Activated naive CD4-positive, alpha-beta T cell treated with anti-CD3 and anti-CD28 coated beads, Interleukin-2, amount 50 U/mL, for 72 hours (primary cell): Measurements from ENCODE around the gene POLA1. TPM values are rescaled to one million over a fixed set of nuclear protein-coding genes. Genes with fewer than 3 reads are reported as not detected.
"Not testable (repeated sequence)": the region's sequence is repeated elsewhere in the genome, so short reads cannot be mapped to it uniquely, and the experiment has no call there.

Experiments
- ATAC-seq, 2 donors: fragments of 150-1000 bp; cut with Tn5 transposase; 2 replicates each; pipeline ENCODE4 v1.10.0; 2021; ENCODE audit warnings: mild to moderate bottlenecking in 2 of 2, moderate library complexity in 2 of 2
- DNase-seq, 2 donors: peaks; one replicate each; pipeline ENCODE4 v3.0.0; 2021 to 2022; ENCODE audit warnings: low spot score in 2 of 2
- H3K27ac Mint-ChIP-seq, 2 donors: one replicate each; pipeline ENCODE4 v1.8.0; 2022; ENCODE audit warnings: mild to moderate bottlenecking in 2 of 2, mixed read lengths in 2 of 2
- H3K36me3 Mint-ChIP-seq, 2 donors: one replicate each; pipeline ENCODE4 v1.8.0; 2022; ENCODE audit warnings: mixed read lengths in 2 of 2
- H3K9me3 Mint-ChIP-seq, 2 donors: one replicate each; pipeline ENCODE4 v1.8.0; 2022; ENCODE audit warnings: mixed read lengths in 2 of 2
- total RNA-seq, 2 donors: library from RNA; stranded (reverse); gene quantifications; one replicate each; pipeline ENCODE4 v1.2.3, GENCODE V29; 2022

The POLA1 gene
- total RNA-seq, 2 donors from 2014 or later, result 37.8 to 49.4 TPM

- Mint-ChIP-seq H3K27ac (no peak overlapping the region), H3K36me3 (peaks cover 10 to 17% of the 10 kb centered on the region in 2 donors), H3K9me3 (no peaks in the 10 kb centered on the region)
- DNase-seq (no peak), ATAC-seq (no peak)
Measured at GRCh38 chrX:24828600-24828999, 134.9 kb downstream of the POLA1 start.

- H3K9me3 Mint-ChIP-seq, result no peaks in the 10 kb centered on the region
- H3K27ac Mint-ChIP-seq, result no peak overlapping the region
- no peak for ATAC-seq
- no peak for DNase-seq
- no peaks in the 10 kb centered on the region for H3K36me3 Mint-ChIP-seq
Measured at GRCh38 chrX:24833695-24834094, 140.0 kb downstream of the POLA1 start.

DNA sequence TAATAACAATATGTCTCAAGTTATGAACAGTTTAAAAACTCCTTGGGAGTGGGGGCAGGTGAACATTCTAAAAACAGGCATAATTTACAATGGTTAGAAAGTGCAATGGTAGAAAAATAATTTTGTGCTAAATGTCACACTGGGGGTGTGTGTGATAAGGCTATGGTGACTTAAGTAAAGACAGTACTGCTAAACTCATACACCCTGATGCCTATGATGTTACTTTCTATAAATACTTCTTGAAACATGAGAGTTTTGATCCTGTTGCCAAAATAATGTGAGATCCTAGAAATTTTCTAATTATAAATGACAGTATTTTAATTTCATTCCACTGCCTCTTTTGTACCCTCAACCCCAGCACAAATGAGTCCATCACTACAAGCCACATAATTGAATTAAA is 144.2 kb downstream of the POLA1 start:
- no peak for DNase-seq
- Mint-ChIP-seq H3K36me3 (no peaks in the 10 kb centered on the region), H3K9me3 (no peaks in the 10 kb centered on the region), H3K27ac (no peak overlapping the region)
- ATAC-seq, result no peak

DNA sequence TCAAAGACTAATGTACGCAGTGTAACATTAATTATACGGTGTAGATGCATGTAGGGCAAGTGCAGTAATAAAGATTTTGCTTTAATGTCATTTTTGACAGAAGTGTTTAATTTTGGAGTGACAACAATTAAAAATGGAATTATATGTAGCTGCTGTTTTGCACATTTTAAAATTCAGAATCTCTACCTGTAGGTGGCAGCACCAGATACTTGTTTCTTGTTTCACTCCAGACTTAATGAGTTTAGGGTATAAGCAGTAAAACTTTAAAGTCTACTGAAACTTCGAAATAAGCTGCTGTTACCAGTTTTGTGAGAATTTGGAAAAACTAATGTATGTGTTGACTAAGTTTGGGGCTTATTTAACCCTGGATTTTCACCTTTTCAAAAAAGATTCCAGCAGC is 144.9 kb downstream of the POLA1 start:
- DNase-seq (peak in 1 of 2 donors; percentile 4), ATAC-seq (no peak)
- H3K27ac Mint-ChIP-seq, result no peak overlapping the region
- no peaks in the 10 kb centered on the region for H3K9me3 Mint-ChIP-seq
- H3K36me3 Mint-ChIP-seq, result no peaks in the 10 kb centered on the region

- Mint-ChIP-seq H3K9me3 (no peaks in the 10 kb centered on the region), H3K36me3 (no peaks in the 10 kb centered on the region), H3K27ac (no peak overlapping the region)
- ATAC-seq (no peak), DNase-seq (no peak)
Measured at GRCh38 chrX:24839331-24839730, 145.6 kb downstream of the POLA1 start.

DNA sequence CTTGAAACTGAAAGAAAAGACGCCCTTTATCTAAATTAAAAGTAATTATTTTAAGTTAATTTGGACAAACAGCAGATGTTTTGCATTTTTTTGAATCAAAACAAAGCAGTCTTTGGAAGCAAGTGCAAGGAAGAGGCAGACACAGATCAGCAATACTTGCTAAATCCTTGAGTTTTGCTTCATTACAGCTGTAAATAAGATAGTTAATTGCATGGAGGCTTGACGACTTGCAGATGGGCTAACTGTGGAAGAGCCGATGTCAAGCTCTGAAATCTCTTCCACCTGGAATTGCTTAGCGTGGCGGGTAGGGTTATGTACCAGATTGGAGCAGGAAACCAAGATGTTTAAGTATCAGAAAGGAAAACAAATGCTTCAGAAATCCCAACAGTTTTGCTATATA is 148.8 kb downstream of the POLA1 start:
- DNase-seq (no peak), ATAC-seq (no peak)
- Mint-ChIP-seq H3K9me3 (no peaks in the 10 kb centered on the region), H3K36me3 (no peaks in the 10 kb centered on the region), H3K27ac (no peak overlapping the region)

- DNase-seq (no peak), ATAC-seq (no peak)
- Mint-ChIP-seq H3K36me3 (peaks cover 6 to 8% of the 10 kb centered on the region in 2 donors), H3K27ac (no peak overlapping the region), H3K9me3 (no peaks in the 10 kb centered on the region)
Measured at GRCh38 chrX:24846550-24847150, 152.9 kb downstream of the POLA1 start.

- Mint-ChIP-seq H3K36me3 (peaks cover 6 to 9% of the 10 kb centered on the region in 2 donors), H3K27ac (no peak overlapping the region), H3K9me3 (no peaks in the 10 kb centered on the region)
- ATAC-seq (no peak), DNase-seq (no peak)
Measured at GRCh38 chrX:24851289-24851688, 157.6 kb downstream of the POLA1 start.

DNA sequence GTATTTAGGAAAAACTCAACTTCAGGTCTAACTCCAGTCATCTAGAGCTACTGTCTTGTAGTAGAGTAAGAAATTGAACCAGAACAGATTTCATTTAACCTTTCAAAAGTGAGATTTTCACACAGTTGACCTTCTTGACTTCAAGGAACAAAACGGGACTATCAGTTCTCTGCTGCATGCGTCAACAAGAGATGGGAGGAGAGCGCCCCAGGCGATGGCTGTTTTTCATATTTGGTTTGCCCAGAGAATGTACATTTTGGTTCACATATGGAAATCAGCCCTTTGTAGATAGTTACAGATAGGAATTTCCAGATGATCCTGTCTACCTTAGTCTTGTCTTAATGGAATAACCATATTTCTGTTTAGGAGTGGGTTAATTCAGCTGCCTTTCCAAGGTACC is 158.1 kb downstream of the POLA1 start:
- no peak for ATAC-seq
- DNase-seq, result no peak
- Mint-ChIP-seq H3K36me3 (peaks cover 6 to 9% of the 10 kb centered on the region in 2 donors), H3K9me3 (no peaks in the 10 kb centered on the region), H3K27ac (no peak overlapping the region)

DNA sequence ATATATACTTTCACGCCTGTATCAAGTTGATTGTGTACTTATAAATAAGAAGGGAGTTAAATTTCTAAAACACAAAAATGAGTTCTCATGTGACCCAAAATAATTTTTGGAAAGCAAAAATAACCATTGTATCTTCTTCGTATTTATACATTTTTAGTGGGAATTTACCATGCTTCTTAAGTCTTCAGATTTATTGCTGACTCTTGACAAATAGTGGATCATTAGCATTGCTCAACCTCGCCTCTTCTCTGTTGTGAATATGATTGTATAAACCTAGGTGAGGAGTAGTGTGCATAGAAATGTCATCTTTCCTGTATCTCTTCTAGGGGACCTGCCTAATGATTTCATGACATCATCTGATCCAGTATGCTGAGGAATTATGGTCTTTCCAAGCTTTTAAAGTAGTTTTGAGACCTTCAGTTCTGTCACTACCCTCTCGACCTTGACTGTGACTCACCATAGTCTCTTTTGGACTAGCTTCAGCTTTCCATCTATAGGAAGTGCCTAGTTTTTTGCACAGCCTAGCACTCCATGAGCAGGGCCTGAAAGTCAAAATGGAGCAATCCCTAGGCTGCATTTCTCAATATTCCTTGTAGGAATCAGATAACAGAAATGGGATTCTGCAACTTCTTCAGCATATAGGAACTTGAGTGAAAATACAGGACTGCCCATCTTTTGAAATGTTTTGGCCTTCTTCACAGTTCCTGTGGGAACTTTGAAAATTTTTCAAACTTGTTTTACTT is 164.5 kb downstream of the POLA1 start:
- no peak overlapping the region for H3K27ac Mint-ChIP-seq
- H3K36me3 Mint-ChIP-seq, result peaks cover 0 to 7% of the 10 kb centered on the region in 2 donors
- no peak for ATAC-seq
- no peaks in the 10 kb centered on the region for H3K9me3 Mint-ChIP-seq
- no peak for DNase-seq

GRCh38 chrX:24859211-24859841 is 165.6 kb downstream of the POLA1 start:
- ATAC-seq (no peak), DNase-seq (no peak)
- no peaks in the 10 kb centered on the region for H3K9me3 Mint-ChIP-seq
- H3K27ac Mint-ChIP-seq, result peak overlapping the region in 1 of 2 donors; percentile 81
- H3K36me3 Mint-ChIP-seq, result peaks cover 0 to 7% of the 10 kb centered on the region in 2 donors

GRCh38 chrX:24860140-24860539 is 166.4 kb downstream of the POLA1 start:
- H3K9me3 Mint-ChIP-seq, result no peaks in the 10 kb centered on the region
- peak overlapping the region in 1 of 2 donors; percentile 29 for H3K27ac Mint-ChIP-seq
- H3K36me3 Mint-ChIP-seq, result peaks cover 0 to 7% of the 10 kb centered on the region in 2 donors
- DNase-seq (no peak), ATAC-seq (no peak)

GRCh38 chrX:24862343-24862742 is 168.6 kb downstream of the POLA1 start:
- Mint-ChIP-seq H3K9me3 (no peaks in the 10 kb centered on the region), H3K36me3 (peaks cover 0 to 7% of the 10 kb centered on the region in 2 donors), H3K27ac (no peak overlapping the region)
- no peak for DNase-seq
- no peak for ATAC-seq

DNA sequence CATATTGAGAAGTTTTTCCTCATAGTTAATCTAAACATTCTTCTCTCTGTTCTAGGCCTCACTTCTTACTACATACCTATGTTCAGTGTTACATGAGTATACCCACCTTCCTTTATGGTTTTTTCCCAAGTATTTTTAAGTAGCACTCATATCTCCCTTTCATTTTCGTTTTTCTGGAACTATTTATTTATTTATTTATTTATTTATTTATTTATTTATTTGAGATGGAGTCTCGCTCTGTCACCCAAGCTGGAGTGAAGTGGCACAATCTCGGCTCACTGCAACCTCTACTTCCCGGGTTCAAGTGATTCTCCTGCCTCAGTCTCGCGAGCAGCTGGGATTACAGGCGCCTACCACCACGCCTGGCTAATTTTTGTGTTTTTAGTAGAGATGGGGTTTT is 170.1 kb downstream of the POLA1 start:
- not testable (repeated sequence) for H3K27ac Mint-ChIP-seq, ATAC-seq, H3K36me3 Mint-ChIP-seq, DNase-seq, H3K9me3 Mint-ChIP-seq

GRCh38 chrX:24870143-24870542 is 176.4 kb downstream of the POLA1 start:
- Mint-ChIP-seq H3K9me3 (no peaks in the 10 kb centered on the region), H3K27ac (no peak overlapping the region), H3K36me3 (peaks cover 5 to 10% of the 10 kb centered on the region in 2 donors)
- DNase-seq, result no peak
- no peak for ATAC-seq

DNA sequence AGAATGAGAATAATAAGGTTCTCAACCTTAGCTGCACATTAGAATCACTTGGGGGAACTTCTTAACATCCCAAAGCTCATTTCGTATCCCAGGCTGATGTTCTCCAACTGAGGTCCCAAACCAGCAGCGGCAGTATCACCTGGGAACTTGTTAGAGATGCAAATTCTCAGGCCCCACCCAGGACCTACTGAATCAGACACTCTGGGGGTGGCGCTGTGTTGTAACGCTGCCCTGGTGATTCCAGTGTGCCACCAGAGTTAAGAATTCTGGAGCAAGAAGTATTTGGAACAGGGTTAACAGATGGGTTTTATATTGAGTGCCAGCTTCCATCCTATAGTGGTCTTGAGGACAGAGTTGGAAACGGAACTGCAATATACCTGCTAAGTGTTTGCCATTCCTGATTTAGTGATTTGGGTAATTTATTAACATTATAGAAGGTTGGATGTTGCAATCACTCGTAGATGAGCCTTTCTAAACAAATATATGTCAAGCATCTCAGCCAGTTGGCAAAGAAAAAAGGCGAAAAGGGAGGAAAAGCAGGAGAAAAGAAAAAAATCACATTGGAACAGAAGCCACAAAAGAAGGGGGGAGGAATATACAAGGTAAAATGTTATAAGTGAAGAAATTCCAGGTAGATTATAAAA is 181.0 kb downstream of the POLA1 start:
- no peak for ATAC-seq
- no peak overlapping the region for H3K27ac Mint-ChIP-seq
- no peaks in the 10 kb centered on the region for H3K9me3 Mint-ChIP-seq
- DNase-seq, result no peak
- peaks cover 2 to 12% of the 10 kb centered on the region in 2 donors for H3K36me3 Mint-ChIP-seq
